HG02610 (cell line): Measurements from ENCODE around the gene SUGCT.
"Not testable (repeated sequence)": the region's sequence is repeated elsewhere in the genome, so short reads cannot be mapped to it uniquely, and the experiment has no call there.

Source experiments
- ATAC-seq: cut with Tn5 transposase; IDR thresholded peaks from one replicate; pipeline ENCODE4 v1.9.1; 2021; ENCODE audit warnings: mild to moderate bottlenecking, moderate library complexity; ENCODE audit not compliant: unreplicated experiment

The SUGCT gene

DNA sequence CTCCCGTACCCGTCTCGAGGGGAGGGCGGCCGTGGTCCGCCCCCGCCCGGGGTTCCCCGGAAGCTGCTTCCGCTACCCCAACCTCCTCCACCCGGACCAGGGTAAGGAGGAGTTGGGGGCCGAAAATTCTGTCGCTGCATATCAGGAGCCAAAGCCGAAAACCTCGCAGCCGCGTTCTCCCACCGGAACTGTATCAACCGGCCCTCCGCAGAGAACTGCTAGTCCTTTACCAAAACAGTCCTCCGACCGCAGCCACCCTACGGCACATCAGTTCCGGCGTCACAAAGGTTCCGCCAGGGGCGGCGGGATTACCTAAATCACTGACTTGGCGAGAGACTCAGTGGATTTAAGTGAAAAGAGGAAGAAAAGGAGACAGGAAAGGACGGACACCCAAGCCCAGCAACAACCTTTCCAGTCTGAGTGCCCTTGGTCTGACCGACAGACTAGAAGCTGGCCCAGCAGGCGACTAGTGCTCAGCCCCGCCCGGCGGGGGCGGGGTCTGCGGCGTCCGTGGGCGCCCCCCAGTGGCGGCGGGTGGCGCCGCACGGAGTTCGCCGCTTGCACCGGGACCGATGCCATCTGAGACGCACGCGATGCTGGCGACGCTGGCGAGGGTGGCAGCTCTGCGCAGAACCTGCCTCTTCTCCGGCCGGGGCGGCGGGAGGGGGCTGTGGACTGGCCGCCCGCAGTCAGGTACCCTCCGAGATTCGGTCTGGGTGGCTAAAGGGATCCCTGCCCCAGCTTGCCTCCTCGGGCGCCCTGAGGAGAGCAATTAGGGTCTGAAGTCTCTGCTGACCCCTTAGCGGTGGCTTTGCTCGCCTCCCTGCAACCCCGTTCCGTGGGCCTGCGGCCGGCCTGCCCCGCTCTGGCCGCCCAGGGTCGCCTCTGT is at the start of gene SUGCT, which contains the start of gene MPLKIP:
Gene SUGCT (plus strand): TSS at position 578 of the 889 bp plus-strand sequence.
Gene MPLKIP (minus strand): TSS at position 195 of the 889 bp plus-strand sequence. CDS start 55 bp downstream, at position 140.
- peak; percentile 86 for ATAC-seq

DNA sequence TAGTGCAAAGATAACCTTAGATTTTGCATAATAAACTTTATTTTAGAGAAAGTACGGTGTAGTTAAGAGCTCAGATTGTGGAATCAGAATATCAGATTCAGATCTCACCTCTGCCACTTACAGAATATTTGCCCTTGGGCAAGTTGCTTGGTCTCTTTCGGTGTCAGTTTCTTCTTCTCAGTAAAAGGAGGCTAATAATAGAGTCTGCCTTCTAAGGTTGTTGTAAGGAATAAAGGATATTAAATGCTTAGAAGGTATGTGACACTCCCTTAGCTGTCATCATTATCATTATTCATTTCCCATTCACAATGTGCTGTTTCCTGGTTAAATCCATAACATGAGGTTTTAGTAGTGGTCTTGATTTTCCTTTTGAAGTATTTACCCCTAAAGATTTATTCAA is 42.6 kb upstream of the SUGCT start:
- ATAC-seq, result no peak

DNA sequence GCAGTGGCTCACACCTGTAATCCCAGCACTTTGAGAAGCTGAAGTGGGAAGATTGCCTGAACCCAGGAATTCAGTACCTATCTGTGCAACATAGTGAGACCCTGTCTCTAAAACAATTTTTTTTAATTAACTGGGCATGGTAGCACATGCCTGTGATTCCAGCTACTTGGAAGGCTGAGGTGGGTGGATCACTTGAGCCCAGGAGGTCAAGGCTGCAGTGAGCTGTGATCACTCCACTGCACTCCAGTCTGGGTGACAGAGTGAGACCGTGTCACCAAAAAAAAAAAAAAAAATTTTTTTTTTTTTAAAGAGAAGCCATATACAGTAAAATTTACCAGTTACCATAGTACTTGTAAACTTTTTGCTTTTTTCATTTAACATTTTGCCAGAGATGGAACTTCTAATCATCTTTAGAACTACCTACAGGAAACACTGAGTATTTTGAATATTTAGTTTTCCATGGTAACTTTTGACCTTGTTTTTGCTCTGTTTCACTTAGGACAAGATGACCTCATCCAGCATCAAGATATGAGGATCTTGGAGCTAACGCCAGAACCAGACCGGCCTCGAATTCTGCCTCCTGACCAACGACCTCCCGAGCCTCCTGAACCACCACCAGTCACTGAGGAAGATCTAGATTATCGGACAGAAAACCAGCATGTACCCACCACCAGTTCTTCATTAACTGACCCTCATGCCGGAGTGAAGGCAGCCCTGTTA is 41.0 kb upstream of the SUGCT start:
- ATAC-seq, result no peak

DNA sequence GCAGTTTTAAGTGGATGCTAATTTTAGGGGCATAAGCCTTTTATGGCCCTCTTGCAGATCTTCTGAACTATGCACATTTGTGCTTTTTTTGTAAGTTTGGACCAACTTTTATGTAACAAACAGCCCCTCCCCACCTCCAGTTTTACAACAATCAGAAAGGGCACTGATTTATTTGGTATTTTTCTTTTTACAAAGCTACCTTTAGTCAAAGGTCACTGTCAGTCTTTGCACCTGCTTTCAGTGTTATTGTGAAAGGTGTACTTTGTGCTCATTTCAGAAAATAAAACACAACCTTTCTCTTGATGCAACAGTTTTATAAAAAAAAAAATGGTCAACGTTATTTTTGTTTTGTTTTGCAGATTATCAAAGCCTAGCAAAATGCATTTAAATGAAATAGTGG is 39.6 kb upstream of the SUGCT start:
- ATAC-seq, result no peak

DNA sequence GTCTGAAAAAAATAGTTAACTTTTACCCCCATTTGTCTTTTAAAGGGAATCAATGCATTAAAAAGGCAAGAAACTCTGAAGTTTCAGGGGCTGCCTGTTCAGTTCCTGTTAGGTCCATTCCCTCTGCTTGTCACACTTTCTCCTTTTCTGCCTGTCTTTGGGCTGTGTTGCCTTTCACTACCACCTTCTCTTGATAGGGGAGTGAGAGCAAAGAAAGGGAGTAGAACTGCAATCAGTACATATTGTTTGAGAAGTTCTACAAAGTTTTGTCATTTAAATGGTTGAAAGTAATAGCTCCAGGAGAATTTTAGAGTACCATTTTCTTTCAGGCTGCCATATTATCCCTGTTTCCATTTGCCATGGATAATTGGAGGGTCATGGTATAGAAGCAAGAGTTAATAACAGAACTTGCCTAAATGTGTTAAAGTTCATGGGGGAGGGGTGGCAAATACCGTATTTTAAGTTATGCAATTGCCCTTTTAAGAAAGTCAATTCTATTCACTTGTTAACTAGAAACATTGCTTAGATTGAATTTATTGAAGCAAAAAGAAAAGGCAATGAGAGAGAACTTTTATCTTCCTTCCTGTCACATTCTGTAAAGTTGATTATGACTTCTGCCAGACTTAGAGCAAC is 39.0 kb upstream of the SUGCT start:
- no peak for ATAC-seq

- no peak for ATAC-seq
Measured at GRCh38 chr7:40097728-40098127, 37.1 kb upstream of the SUGCT start.

- no peak for ATAC-seq
Measured at GRCh38 chr7:40098810-40099209, 36.0 kb upstream of the SUGCT start.

GRCh38 chr7:40099837-40100236 is 35.0 kb upstream of the SUGCT start:
- ATAC-seq, result no peak

GRCh38 chr7:40101201-40101600 is 33.6 kb upstream of the SUGCT start:
- ATAC-seq, result no peak

DNA sequence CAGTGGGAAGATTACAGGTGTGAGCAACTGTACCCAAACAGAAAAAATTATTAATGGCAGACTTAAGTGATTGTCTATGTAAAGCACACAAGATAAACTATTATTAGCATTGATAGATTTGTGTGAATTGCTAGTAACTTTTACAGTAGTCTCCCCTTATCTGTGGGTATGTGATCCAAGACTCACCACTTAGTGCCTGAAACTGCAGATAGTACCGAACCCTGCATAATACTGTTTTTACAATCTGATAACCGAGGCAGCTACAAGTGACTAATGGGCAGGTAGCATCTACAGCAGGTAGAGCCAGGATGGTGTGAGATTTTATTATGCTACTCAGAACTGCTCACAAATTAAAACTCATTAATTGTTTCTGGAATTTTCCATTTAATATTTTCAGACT is 31.9 kb upstream of the SUGCT start:
- ATAC-seq, result no peak

DNA sequence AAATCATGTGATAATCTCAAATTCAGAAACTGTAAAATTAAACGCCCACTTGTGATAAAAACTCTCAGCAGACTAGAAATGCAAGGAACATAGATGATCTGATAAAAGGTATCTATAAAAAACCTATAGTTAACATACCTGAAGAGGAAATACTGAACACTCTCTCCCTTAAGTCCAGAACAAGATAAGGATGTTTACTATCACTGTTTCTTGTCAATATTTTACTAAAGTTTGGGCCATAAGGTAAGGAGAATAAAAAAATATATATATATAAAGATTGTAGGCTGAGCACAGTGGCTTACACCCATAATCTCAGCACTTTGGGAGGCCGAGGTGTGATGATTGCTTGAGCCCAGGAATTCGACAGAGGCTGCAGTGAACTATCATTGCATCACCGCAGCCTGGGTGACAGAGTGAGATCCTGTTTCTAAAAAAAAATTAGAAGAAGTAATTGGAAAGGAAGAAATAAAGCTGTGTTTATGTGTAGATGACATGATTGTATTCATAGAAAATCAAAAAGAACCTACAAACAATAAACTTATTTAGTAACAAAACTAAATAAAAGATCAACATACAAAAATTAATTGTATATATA is 28.8 kb upstream of the SUGCT start:
- ATAC-seq, result no peak

DNA sequence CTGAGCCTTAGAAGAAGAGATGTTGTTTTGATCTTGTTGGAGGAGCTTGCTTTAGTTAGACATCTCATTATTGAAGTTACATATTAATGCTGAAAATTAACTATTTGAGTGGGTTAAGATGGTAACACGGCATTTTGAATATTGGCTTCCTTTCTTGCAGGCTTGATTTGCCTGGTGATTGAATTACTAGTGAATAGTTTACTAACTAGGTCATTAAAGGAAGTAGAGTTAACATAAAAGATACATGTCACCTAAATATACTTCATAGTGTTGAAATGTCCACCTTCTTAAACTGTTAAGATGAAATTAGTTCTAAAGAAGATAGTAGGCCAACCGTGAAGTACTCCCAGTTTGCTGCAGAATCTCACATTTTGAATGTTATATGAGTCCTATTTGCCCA is 18.9 kb upstream of the SUGCT start:
- ATAC-seq, result no peak

- not testable (repeated sequence) for ATAC-seq
Measured at GRCh38 chr7:40117199-40117598, 17.6 kb upstream of the SUGCT start.

GRCh38 chr7:40118201-40118600 is 16.6 kb upstream of the SUGCT start:
- ATAC-seq, result not testable (repeated sequence)

- ATAC-seq, result no peak
Measured at GRCh38 chr7:40120020-40120419, 14.8 kb upstream of the SUGCT start.

GRCh38 chr7:40122100-40122939 is 12.5 kb upstream of the SUGCT start:
- not testable (repeated sequence) for ATAC-seq

- no peak for ATAC-seq
Measured at GRCh38 chr7:40122940-40123254, 11.9 kb upstream of the SUGCT start.

GRCh38 chr7:40133561-40134427 is 1.0 kb upstream of the SUGCT start:
- peak; percentile 5 for ATAC-seq

GRCh38 chr7:40135317-40135610 is 459 bp downstream of the SUGCT start:
- no peak for ATAC-seq

DNA sequence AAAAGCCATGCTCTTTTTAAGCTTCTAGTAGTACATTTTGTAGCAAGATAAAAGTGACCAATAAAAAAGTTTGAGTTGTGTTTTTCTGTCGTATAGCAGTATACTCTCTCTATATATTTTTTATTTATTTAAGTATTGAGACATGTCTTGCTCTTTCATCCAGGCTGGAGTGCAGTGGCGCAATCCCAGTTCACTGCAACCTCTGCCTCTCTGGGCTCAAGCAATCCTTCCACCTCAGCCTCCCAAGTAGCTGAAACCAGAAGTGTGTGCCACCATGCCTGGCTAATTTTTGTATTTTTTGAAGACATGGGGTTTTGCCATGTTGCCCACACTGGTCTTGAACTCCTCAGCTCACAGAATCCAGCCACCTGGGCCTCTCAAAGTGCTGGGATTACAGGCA is 2.8 kb downstream of the SUGCT start:
- ATAC-seq, result no peak
